Activated CD8-positive, alpha-beta T cell treated with anti-CD3 and anti-CD28 coated beads for 36 hours (primary cell): ENCODE results near the gene IL24. TPM values are rescaled to one million over a fixed set of nuclear protein-coding genes. Genes with fewer than 3 reads are reported as not detected.

ENCODE experiments used
- ATAC-seq: fragments of 200-7000 bp; cut with Tn5 transposase; one replicate; pipeline ENCODE4 v1.10.0; 2021; ENCODE audit warnings: mild to moderate bottlenecking, moderate library complexity
- CTCF ChIA-PET: fragments of 350-600 bp; sonication (Branson Sonifier 250); formaldehyde crosslinking; loops from one replicate; lab custom pipeline; 2021; ENCODE audit warnings: antibody characterized with exemption; lab: Charles Lee
- POLR2A ChIA-PET: fragments of 350-600 bp; sonication (Branson Sonifier 250); formaldehyde crosslinking; loops from one replicate; lab custom pipeline; 2021; ENCODE audit warnings: antibody characterized with exemption; lab: Charles Lee
- DNase-seq: peaks from one replicate; pipeline ENCODE4 v3.0.0-alpha.2; 2020
- H3K27ac Mint-ChIP-seq: one replicate; pipeline ENCODE4 v1.8.0; 2021; ENCODE audit warnings: mild to moderate bottlenecking, mixed read lengths
- H3K27me3 Mint-ChIP-seq: one replicate; pipeline ENCODE4 v1.8.0; 2021; ENCODE audit warnings: mixed read lengths
- H3K36me3 Mint-ChIP-seq: one replicate; pipeline ENCODE4 v1.8.0; 2021; ENCODE audit warnings: low read depth, mixed read lengths
- H3K4me1 Mint-ChIP-seq: one replicate; pipeline ENCODE4 v1.8.0; 2021; ENCODE audit warnings: low read depth, mixed read lengths
- H3K4me3 Mint-ChIP-seq: one replicate; pipeline ENCODE4 v1.8.0; 2021; ENCODE audit warnings: mild to moderate bottlenecking, moderate library complexity, mixed read lengths
- H3K9me3 Mint-ChIP-seq: one replicate; pipeline ENCODE4 v1.8.0; 2021; ENCODE audit warnings: mixed read lengths
- intact Hi-C: fragments of 100-400 bp; cut with micrococcal nuclease; formaldehyde crosslinking; loops from one replicate; pipeline ENCODE4 v1.10.0; 2022
- total RNA-seq, 2 experiments: library from RNA; stranded (reverse); gene quantifications; one replicate each; pipeline ENCODE4 v1.2.3, GENCODE V29; 2021
- TF ChIP-seq, protein P1 (sequence below): fragments of 200-600 bp; IDR thresholded peaks from one replicate; pipeline ENCODE4 v1.8.0; 2022; ENCODE audit warnings: antibody characterized with exemption, mild to moderate bottlenecking

The IL24 gene
- total RNA-seq, 2 experiments from 2014 or later: 0.54 to 0.81 TPM

GRCh38 chr1:206931709-206932108 is 34.5 kb downstream of the IL24 start:
- POLR2A ChIA-PET: interaction anchor here (0.9 to 1.2 kb wide), 2 partner anchors 110 to 147 kb away, joined by 3 read pairs; no protein-coding TSS in a partner anchor

GRCh38 chr1:206932177-206932576 is 34.9 kb downstream of the IL24 start:
- DNase-seq (no peak), ATAC-seq (no peak)
- TF ChIP-seq, protein P1, sequence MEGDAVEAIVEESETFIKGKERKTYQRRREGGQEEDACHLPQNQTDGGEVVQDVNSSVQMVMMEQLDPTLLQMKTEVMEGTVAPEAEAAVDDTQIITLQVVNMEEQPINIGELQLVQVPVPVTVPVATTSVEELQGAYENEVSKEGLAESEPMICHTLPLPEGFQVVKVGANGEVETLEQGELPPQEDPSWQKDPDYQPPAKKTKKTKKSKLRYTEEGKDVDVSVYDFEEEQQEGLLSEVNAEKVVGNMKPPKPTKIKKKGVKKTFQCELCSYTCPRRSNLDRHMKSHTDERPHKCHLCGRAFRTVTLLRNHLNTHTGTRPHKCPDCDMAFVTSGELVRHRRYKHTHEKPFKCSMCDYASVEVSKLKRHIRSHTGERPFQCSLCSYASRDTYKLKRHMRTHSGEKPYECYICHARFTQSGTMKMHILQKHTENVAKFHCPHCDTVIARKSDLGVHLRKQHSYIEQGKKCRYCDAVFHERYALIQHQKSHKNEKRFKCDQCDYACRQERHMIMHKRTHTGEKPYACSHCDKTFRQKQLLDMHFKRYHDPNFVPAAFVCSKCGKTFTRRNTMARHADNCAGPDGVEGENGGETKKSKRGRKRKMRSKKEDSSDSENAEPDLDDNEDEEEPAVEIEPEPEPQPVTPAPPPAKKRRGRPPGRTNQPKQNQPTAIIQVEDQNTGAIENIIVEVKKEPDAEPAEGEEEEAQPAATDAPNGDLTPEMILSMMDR: no peak
- no peaks in the 10 kb centered on the region for H3K27me3 Mint-ChIP-seq
- no peaks in the 10 kb centered on the region for H3K36me3 Mint-ChIP-seq
- CTCF ChIA-PET: interaction anchor here (0.8 to 13.5 kb wide), 29 partner anchors 10 to 543 kb away, joined by 3 to 289 read pairs (median 5); partner anchors contain the start of genes DYRK3, FCMR, IL19 and IL20
- POLR2A ChIA-PET: interaction anchor here (0.9 to 1.2 kb wide), 2 partner anchors 110 to 148 kb away, joined by 3 read pairs; no protein-coding TSS in a partner anchor
- no peaks in the 10 kb centered on the region for H3K9me3 Mint-ChIP-seq
- H3K27ac Mint-ChIP-seq: no peak overlapping the region
- peaks cover 54% of the 10 kb centered on the region for H3K4me1 Mint-ChIP-seq
- intact Hi-C loops: loop anchor here (5.0 kb wide), 1 partner anchor 50 kb away; no protein-coding TSS in a partner anchor
- no peak overlapping the region for H3K4me3 Mint-ChIP-seq

More at GRCh38 chr1:206931709-206932108, 34.5 kb downstream of the IL24 start:
- ATAC-seq (no peak), DNase-seq (no peak)
- Mint-ChIP-seq H3K4me1 (peaks cover 55% of the 10 kb centered on the region), H3K27me3 (no peaks in the 10 kb centered on the region), H3K27ac (peak overlapping the region; percentile 97), H3K36me3 (no peaks in the 10 kb centered on the region), H3K9me3 (no peaks in the 10 kb centered on the region), H3K4me3 (no peak overlapping the region)
- intact Hi-C loops: loop anchor here (5.0 kb wide), 1 partner anchor 51 kb away; no protein-coding TSS in a partner anchor
- CTCF ChIA-PET: interaction anchor here (0.8 to 13.5 kb wide), 29 partner anchors 8 to 543 kb away, joined by 3 to 289 read pairs (median 5); partner anchors contain the start of genes DYRK3, FCMR, IL19 and IL20
- TF ChIP-seq, protein P1: no peak

GRCh38 chr1:206933333-206933945 is 36.2 kb downstream of the IL24 start:
- DNase-seq (peak; percentile 83), ATAC-seq (peak; percentile 38)
- H3K27me3 Mint-ChIP-seq: no peaks in the 10 kb centered on the region
- ChIA-PET POLR2A (interaction anchor here (0.9 kb wide), 1 partner anchor 8 kb away, joined by 3 read pairs; no protein-coding TSS in a partner anchor), CTCF (interaction anchor here (0.7 to 13.5 kb wide), 50 partner anchors 8 to 783 kb away, joined by 3 to 289 read pairs (median 4); partner anchors contain the start of genes DYRK3, FCMR, IL20 and PFKFB2)
- intact Hi-C loops: loop anchor here (5.0 kb wide), 1 partner anchor 49 kb away; no protein-coding TSS in a partner anchor
- no peak overlapping the region for H3K4me3 Mint-ChIP-seq
- TF ChIP-seq, protein P1: peak; percentile 90
- H3K9me3 Mint-ChIP-seq: no peaks in the 10 kb centered on the region
- H3K4me1 Mint-ChIP-seq: peaks cover 41% of the 10 kb centered on the region
- peak overlapping the region; percentile 12 for H3K27ac Mint-ChIP-seq
- H3K36me3 Mint-ChIP-seq: no peaks in the 10 kb centered on the region

DNA sequence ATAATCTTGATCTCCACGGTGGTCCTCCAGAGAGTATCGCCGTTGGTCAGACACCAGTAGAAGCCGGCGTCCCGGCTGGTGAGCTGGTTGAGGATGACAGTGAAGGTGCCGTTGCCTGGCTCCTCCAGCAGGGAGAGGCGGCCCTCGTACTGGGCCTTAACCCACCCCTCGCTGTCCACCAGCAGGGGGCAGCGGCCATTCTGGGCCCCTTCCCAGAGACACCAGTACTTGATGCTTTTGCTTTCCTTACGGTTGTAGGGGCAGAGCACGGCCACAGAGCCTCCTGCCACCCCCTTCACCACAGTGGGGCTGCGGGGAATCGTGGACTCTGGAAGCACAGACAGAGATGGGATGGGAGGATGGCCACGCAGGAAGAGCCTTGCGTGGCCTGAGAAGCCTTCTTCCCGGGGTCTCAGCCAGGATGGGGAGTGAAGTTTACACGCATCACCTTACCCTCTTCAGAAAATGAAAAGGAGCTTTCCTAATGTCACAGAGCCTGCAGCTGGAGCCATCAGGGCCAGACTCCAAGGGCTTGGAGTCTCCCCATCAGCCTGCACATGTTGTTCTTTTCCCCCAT is 38.3 kb downstream of the IL24 start:
- TF ChIP-seq, protein P1: peak; percentile 75
- Mint-ChIP-seq H3K9me3 (no peaks in the 10 kb centered on the region), H3K27ac (no peak overlapping the region), H3K27me3 (no peaks in the 10 kb centered on the region), H3K4me1 (peaks cover 24% of the 10 kb centered on the region), H3K36me3 (no peaks in the 10 kb centered on the region), H3K4me3 (no peak overlapping the region)
- ChIA-PET POLR2A (interaction anchor here (0.8 to 1.3 kb wide), 3 partner anchors 8 to 71 kb away, joined by 3 to 4 read pairs (median 3); partner anchors contain the start of gene IL20), CTCF (interaction anchor here (0.5 to 13.5 kb wide), 41 partner anchors 9 to 564 kb away, joined by 3 to 289 read pairs (median 3); partner anchors contain the start of genes FCAMR, FCMR, IL19 and PIGR)
- intact Hi-C loops: no loop called here
- DNase-seq (peak; percentile 71), ATAC-seq (peak; percentile 58)
